ENCODE results near the gene CMTM6. TPM values are rescaled to one million over a fixed set of nuclear protein-coding genes. Genes with fewer than 3 reads are reported as not detected.

Gene CMTM6
- total and polyA plus RNA-seq, 2 of the 13 experiments (the other 11 are each of a cell fraction or from before 2014, with no cell fraction given) = 25.6 to 55.7 TPM

DNA sequence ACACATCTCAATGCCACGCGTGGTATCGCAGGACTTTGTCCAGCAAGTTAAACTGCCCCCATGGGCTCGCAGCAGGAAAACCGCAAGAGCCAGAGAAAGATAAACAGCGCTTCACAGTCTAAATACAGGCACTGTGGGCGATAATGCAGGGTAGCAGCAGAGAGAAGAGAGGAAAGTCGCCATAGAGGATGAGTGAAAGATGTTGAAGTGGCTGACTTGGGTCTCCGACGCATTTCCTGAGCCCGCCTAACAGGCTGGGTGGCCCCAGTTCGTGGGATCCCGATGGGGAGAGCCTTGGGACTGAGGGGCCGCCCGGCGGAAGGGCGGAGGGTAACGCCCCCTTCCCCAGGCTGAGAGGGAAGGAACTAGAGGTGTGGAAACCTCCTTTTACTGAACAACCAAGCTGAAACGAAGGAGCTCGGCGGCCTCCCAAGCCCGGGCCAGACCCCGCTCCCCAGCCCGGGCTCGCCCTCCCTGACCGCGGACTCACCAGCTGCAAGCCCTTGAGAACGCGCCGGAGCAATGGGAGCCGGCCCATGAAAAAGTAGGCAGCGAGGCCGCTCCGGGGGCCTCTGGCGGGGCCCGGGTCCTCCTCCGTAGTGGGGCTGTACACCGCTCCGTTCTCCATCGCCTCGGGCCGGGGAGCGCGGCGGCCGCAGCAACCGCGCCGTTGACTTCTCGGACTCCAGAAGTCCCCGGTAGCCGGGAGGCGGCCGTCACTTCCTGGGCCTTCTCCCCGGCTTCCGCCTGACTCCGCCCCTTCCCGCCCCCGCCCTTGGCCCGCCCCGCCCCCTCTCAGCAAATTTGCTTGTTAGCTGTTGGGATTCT lies at the start of gene CMTM6 (continued):
- TF ChIP-seq, protein P1, sequence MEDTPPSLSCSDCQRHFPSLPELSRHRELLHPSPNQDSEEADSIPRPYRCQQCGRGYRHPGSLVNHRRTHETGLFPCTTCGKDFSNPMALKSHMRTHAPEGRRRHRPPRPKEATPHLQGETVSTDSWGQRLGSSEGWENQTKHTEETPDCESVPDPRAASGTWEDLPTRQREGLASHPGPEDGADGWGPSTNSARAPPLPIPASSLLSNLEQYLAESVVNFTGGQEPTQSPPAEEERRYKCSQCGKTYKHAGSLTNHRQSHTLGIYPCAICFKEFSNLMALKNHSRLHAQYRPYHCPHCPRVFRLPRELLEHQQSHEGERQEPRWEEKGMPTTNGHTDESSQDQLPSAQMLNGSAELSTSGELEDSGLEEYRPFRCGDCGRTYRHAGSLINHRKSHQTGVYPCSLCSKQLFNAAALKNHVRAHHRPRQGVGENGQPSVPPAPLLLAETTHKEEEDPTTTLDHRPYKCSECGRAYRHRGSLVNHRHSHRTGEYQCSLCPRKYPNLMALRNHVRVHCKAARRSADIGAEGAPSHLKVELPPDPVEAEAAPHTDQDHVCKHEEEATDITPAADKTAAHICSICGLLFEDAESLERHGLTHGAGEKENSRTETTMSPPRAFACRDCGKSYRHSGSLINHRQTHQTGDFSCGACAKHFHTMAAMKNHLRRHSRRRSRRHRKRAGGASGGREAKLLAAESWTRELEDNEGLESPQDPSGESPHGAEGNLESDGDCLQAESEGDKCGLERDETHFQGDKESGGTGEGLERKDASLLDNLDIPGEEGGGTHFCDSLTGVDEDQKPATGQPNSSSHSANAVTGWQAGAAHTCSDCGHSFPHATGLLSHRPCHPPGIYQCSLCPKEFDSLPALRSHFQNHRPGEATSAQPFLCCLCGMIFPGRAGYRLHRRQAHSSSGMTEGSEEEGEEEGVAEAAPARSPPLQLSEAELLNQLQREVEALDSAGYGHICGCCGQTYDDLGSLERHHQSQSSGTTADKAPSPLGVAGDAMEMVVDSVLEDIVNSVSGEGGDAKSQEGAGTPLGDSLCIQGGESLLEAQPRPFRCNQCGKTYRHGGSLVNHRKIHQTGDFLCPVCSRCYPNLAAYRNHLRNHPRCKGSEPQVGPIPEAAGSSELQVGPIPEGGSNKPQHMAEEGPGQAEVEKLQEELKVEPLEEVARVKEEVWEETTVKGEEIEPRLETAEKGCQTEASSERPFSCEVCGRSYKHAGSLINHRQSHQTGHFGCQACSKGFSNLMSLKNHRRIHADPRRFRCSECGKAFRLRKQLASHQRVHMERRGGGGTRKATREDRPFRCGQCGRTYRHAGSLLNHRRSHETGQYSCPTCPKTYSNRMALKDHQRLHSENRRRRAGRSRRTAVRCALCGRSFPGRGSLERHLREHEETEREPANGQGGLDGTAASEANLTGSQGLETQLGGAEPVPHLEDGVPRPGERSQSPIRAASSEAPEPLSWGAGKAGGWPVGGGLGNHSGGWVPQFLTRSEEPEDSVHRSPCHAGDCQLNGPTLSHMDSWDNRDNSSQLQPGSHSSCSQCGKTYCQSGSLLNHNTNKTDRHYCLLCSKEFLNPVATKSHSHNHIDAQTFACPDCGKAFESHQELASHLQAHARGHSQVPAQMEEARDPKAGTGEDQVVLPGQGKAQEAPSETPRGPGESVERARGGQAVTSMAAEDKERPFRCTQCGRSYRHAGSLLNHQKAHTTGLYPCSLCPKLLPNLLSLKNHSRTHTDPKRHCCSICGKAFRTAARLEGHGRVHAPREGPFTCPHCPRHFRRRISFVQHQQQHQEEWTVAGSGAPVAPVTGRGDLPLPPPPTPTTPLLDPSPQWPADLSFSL (CRISPR knock-in tag; IDR thresholded peaks at IDR 0.05) = 0 out of 2 replicates have a peak, but pooled peaks have one; percentile 32
- TF ChIP-seq PAX8 (CRISPR knock-in tag; IDR thresholded peaks at IDR 0.05; ENCODE audit: borderline replicate concordance) (no peak), U2AF1 (optimal IDR thresholded peaks at IDR 0.05; ENCODE audit: low read depth, low read length) (no peak), YEATS4 (CRISPR knock-in tag; IDR thresholded peaks at IDR 0.05; ENCODE audit: borderline replicate concordance) (peak; percentile 58; the same call in 1 of the 2 replicates), ZNF598 (CRISPR knock-in tag; IDR thresholded peaks at IDR 0.05; ENCODE audit: borderline replicate concordance) (0 out of 2 replicates have a peak, but pooled peaks have one; percentile 34), RXRA (CRISPR knock-in tag; IDR thresholded peaks at IDR 0.05) (0 out of 2 replicates have a peak, but pooled peaks have one; percentile 37), BCL6 (CRISPR knock-in tag; IDR thresholded peaks at IDR 0.05) (0 out of 2 replicates have a peak, but pooled peaks have one; percentile 21), ZNF136 (CRISPR knock-in tag; IDR thresholded peaks at IDR 0.05; ENCODE audit: low read depth) (peak; percentile 50; the same call in 1 of the 2 replicates), HDAC2 (CRISPR knock-in tag; IDR thresholded peaks at IDR 0.05) (peak; percentile 35; the same call in 1 of the 2 replicates), SNAPC2 (CRISPR knock-in tag; IDR thresholded peaks at IDR 0.05) (no peak)
- TF ChIP-seq, protein P2, sequence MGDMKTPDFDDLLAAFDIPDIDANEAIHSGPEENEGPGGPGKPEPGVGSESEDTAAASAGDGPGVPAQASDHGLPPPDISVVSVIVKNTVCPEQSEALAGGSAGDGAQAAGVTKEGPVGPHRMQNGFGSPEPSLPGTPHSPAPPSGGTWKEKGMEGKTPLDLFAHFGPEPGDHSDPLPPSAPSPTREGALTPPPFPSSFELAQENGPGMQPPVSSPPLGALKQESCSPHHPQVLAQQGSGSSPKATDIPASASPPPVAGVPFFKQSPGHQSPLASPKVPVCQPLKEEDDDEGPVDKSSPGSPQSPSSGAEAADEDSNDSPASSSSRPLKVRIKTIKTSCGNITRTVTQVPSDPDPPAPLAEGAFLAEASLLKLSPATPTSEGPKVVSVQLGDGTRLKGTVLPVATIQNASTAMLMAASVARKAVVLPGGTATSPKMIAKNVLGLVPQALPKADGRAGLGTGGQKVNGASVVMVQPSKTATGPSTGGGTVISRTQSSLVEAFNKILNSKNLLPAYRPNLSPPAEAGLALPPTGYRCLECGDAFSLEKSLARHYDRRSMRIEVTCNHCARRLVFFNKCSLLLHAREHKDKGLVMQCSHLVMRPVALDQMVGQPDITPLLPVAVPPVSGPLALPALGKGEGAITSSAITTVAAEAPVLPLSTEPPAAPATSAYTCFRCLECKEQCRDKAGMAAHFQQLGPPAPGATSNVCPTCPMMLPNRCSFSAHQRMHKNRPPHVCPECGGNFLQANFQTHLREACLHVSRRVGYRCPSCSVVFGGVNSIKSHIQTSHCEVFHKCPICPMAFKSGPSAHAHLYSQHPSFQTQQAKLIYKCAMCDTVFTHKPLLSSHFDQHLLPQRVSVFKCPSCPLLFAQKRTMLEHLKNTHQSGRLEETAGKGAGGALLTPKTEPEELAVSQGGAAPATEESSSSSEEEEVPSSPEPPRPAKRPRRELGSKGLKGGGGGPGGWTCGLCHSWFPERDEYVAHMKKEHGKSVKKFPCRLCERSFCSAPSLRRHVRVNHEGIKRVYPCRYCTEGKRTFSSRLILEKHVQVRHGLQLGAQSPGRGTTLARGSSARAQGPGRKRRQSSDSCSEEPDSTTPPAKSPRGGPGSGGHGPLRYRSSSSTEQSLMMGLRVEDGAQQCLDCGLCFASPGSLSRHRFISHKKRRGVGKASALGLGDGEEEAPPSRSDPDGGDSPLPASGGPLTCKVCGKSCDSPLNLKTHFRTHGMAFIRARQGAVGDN (CRISPR knock-in tag; IDR thresholded peaks at IDR 0.05) = peak; percentile 75
- TF ChIP-seq, protein P3, sequence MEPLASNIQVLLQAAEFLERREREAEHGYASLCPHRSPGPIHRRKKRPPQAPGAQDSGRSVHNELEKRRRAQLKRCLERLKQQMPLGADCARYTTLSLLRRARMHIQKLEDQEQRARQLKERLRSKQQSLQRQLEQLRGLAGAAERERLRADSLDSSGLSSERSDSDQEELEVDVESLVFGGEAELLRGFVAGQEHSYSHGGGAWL (CRISPR knock-in tag; IDR thresholded peaks at IDR 0.05) = peak; percentile 78
- TF ChIP-seq, protein P4, sequence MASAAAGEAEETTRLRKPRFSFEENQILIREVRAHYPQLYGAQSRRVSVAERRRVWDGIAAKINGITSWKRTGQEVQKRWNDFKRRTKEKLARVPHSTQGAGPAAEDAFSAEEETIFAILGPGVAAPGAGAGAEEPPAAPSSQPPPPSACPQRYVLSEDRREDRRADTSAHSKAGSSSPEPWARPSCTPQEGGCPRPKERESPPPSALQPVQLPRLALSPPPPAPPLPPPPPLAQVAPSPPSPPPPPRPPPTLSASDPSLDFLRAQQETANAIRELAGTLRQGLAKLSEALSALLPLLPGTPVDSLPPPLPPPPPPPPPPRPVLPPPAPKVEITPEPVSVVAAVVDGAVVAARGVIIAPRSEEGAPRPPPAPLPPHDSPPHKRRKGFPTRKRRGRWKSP (CRISPR knock-in tag; IDR thresholded peaks at IDR 0.05) = 0 out of 2 replicates have a peak, but pooled peaks have one; percentile 37
